Liver (tissue), 9 donors: Measurements from ENCODE around the gene TMTC2. TPM values are rescaled to one million over a fixed set of nuclear protein-coding genes. Genes with fewer than 3 reads are reported as not detected.

Source experiments
- DNase-seq: peaks from one replicate; pipeline ENCODE4 v3.0.0-alpha.2; 2017; ENCODE audit warnings: low spot score
- H3K27ac ChIP-seq, 2 donors: one replicate each; pipeline ENCODE4 v1.7.0; 2013; ENCODE audit warnings: inconsistent platforms in 2 of 2, low read length in 2 of 2, control low read depth in 1 of 2, low read depth in 1 of 2, mild to moderate bottlenecking in 1 of 2
- H3K27me3 ChIP-seq, 4 donors: one replicate each; pipeline versions ENCODE4 v1.6.1 to v1.7.0; 2013; ENCODE audit warnings: low read length in 3 of 4, inconsistent platforms in 1 of 4, mild to moderate bottlenecking in 1 of 4, moderate library complexity in 1 of 4; ENCODE audit not compliant: control insufficient read depth in 4 of 4, insufficient read depth in 4 of 4
- H3K36me3 ChIP-seq, 4 donors: one replicate each; pipeline versions ENCODE4 v1.6.1 to v1.7.0; 2013; ENCODE audit warnings: low read length in 3 of 4, mild to moderate bottlenecking in 3 of 4, low read depth in 1 of 4, moderate library complexity in 1 of 4; ENCODE audit not compliant: control insufficient read depth in 4 of 4, insufficient read depth in 3 of 4
- H3K4me1 ChIP-seq, 4 donors: one replicate each; pipeline versions ENCODE4 v1.6.1 to v1.7.0; 2013; ENCODE audit warnings: low read length in 3 of 4, mild to moderate bottlenecking in 3 of 4, moderate library complexity in 1 of 4; ENCODE audit not compliant: control insufficient read depth in 4 of 4, insufficient read depth in 4 of 4
- H3K4me3 ChIP-seq, 3 donors: one replicate each; pipeline versions ENCODE4 v1.6.1 to v1.7.0; 2013; ENCODE audit warnings: low read length in 3 of 3, control low read depth in 1 of 3, low read depth in 1 of 3, mild to moderate bottlenecking in 1 of 3
- H3K9ac ChIP-seq, 2 donors: one replicate each; pipeline ENCODE4 v1.7.0; 2013; ENCODE audit warnings: low read length in 2 of 2, mild to moderate bottlenecking in 2 of 2, moderate library complexity in 2 of 2, control low read depth in 1 of 2, low read depth in 1 of 2
- H3K9me3 ChIP-seq, 4 donors: one replicate each; pipeline versions ENCODE4 v1.6.1 to v1.7.0; 2013; ENCODE audit warnings: low read length in 3 of 4; ENCODE audit not compliant: control insufficient read depth in 4 of 4
- ATF3 ChIP-seq: IDR thresholded peaks from 2 replicates; pipeline ENCODE4 v1.6.1; 2016; ENCODE audit warnings: antibody characterized with exemption
- CTCF ChIP-seq: fragments of 150-350 bp; IDR thresholded peaks from 2 replicates; pipeline ENCODE4 v1.5.1; 2017; ENCODE audit warnings: improper control_type of control experiment, low read depth, low read length; ENCODE audit not compliant: missing input control
- FOXA1 ChIP-seq: IDR thresholded peaks from 2 replicates; pipeline ENCODE4 v1.6.1; 2016; ENCODE audit warnings: antibody characterized with exemption
- FOXA2 ChIP-seq: IDR thresholded peaks from 2 replicates; pipeline ENCODE4 v1.6.1; 2016; ENCODE audit warnings: antibody characterized with exemption
- HNF4A ChIP-seq, 2 donors: conservative IDR thresholded peaks; 2 replicates each; pipeline ENCODE4 v1.6.1; 2016; ENCODE audit warnings: antibody characterized with exemption in 2 of 2, mild to moderate bottlenecking in 2 of 2
- JUND ChIP-seq, 2 donors: IDR thresholded peaks; 2 replicates each; pipeline ENCODE4 v1.6.1; 2016; ENCODE audit warnings: antibody characterized with exemption in 2 of 2
- NR2F2 ChIP-seq: IDR thresholded peaks from 2 replicates; pipeline ENCODE4 v1.6.1; 2016; ENCODE audit warnings: antibody characterized with exemption
- RAD21 ChIP-seq, 2 donors: IDR thresholded peaks; 2 replicates each; pipeline ENCODE4 v1.6.1; 2016; ENCODE audit warnings: antibody characterized with exemption in 2 of 2, mild to moderate bottlenecking in 2 of 2
- REST ChIP-seq: IDR thresholded peaks from 2 replicates; pipeline ENCODE4 v1.6.1; 2016; ENCODE audit warnings: antibody characterized with exemption, mild to moderate bottlenecking
- RXRA ChIP-seq, 2 donors: IDR thresholded peaks; 2 replicates each; pipeline ENCODE4 v1.6.1; 2017 to 2018; ENCODE audit warnings: antibody characterized with exemption in 2 of 2, mild to moderate bottlenecking in 1 of 2
- SP1 ChIP-seq: IDR thresholded peaks from 2 replicates; pipeline ENCODE4 v1.6.1; 2018; ENCODE audit warnings: antibody characterized with exemption, mild to moderate bottlenecking
- TAF1 ChIP-seq: conservative IDR thresholded peaks from 2 replicates; pipeline ENCODE4 v1.6.1; 2016; ENCODE audit warnings: antibody characterized with exemption, mild to moderate bottlenecking
- YY1 ChIP-seq: IDR thresholded peaks from 2 replicates; pipeline ENCODE4 v1.6.1; 2016; ENCODE audit warnings: antibody characterized with exemption, mild to moderate bottlenecking
- WGBS: extraction: QIAGEN DNeasy Blood & Tissue Kit; methylation state at CpG from one replicate; pipeline ENCODE4 v1.1.7; 2013; 5-methylcytosine and 5-hydroxymethylcytosine counted together
- polyA plus RNA-seq, 2 donors: library from polyadenylated mRNA; stranded (reverse) in 1 of 2; unstranded in 1 of 2; fragments of 200-250 nt in 1 of 2; fragments of >200 nt in 1 of 2; fragmentation: Nextera tagmentation in 1 of 2; extraction: Ambion mirVana in 1 of 2; gene quantifications; one replicate each; pipeline versions ENCODE4 v1.2.1 to v1.2.3, GENCODE V29; 2013 to 2015
- total RNA-seq, 2 donors: library from RNA; depleted of rRNA; stranded (reverse); fragments of >200 nt; gene quantifications; one replicate each; pipeline ENCODE4 v1.2.3, GENCODE V29; 2014
- donor health status: healthy.
- donor health status: healthy.
- donor health status: healthy.
- donor health status: healthy.
- donor health status: healthy.

Gene TMTC2
- 1 to 10 TPM in 1 of 2 donors, under 1 TPM in 1; 0.61 to 3.0 TPM for total RNA-seq
- polyA plus RNA-seq: under 1 TPM; 0.36 to 0.61 TPM

- no peaks in the 10 kb centered on the region for H3K27me3 ChIP-seq
- peak; percentile 85 for DNase-seq
- WGBS: under 1% methylated on average over 39 of the region's 39 CpGs
- peak within 1 kb of the TSS; percentile 82 to 87 for H3K27ac ChIP-seq
- H3K9me3 ChIP-seq: no peaks in the 10 kb centered on the region
- H3K9ac ChIP-seq: peak within 1 kb of the TSS; percentile 59 to 84
- TF ChIP-seq JUND (IDR thresholded peaks at IDR 0.05): peak; percentile 17 to 18
- peak; percentile 49 for TF ChIP-seq SP1
- peak; percentile 50 for TF ChIP-seq TAF1
- TF ChIP-seq RXRA (IDR thresholded peaks at IDR 0.05): peak in 1 of 2 donors; percentile 15
- no peak for TF ChIP-seq CTCF
- TF ChIP-seq ATF3: no peak
- TF ChIP-seq REST: peak; percentile 68
- TF ChIP-seq HNF4A (conservative IDR thresholded peaks at IDR 0.05): peak in 1 of 2 donors; percentile 37
- TF ChIP-seq FOXA2: no peak
- peak; percentile 78 for TF ChIP-seq YY1
- TF ChIP-seq NR2F2: no peak
- TF ChIP-seq FOXA1: no peak
- peak in 1 of 2 donors; percentile 24 for TF ChIP-seq RAD21 (IDR thresholded peaks at IDR 0.05)
- peaks cover 1 to 20% (median 10%) of the 10 kb centered on the region in 4 donors for H3K4me1 ChIP-seq
- H3K36me3 ChIP-seq: no peaks in the 10 kb centered on the region
- H3K4me3 ChIP-seq: peak within 1 kb of the TSS; percentile 53 to 94 (median 67)
Observed at GRCh38 chr12:82686168-82687020, at the start of gene TMTC2. Gene TMTC2, plus strand, starts transcription at chr12:82686906.

GRCh38 chr12:82638324-82638723, 48.4 kb upstream of the TMTC2 start:
- H3K4me1 ChIP-seq: no peaks in the 10 kb centered on the region
- DNase-seq: no peak
- no peaks in the 10 kb centered on the region for H3K36me3 ChIP-seq
- H3K9me3 ChIP-seq: no peaks in the 10 kb centered on the region
- no peak overlapping the region for H3K4me3 ChIP-seq
- no peaks in the 10 kb centered on the region for H3K27me3 ChIP-seq
- no peak for TF ChIP-seq RAD21 (IDR thresholded peaks at IDR 0.05)
- TF ChIP-seq SP1: no peak
- H3K9ac ChIP-seq: no peak overlapping the region
- 95% methylated on average over 1 of the region's 1 CpG for WGBS
- no peak overlapping the region for H3K27ac ChIP-seq
